GM21723 (cell line): ENCODE measurements around the gene MAMLD1.

Experiments
- ATAC-seq: cut with Tn5 transposase; IDR thresholded peaks from one replicate; pipeline ENCODE4 v1.9.1; 2021; ENCODE audit warnings: mild to moderate bottlenecking, moderate library complexity; ENCODE audit not compliant: unreplicated experiment

MAMLD1 gene

GRCh38 chrX:150522494-150522893, 159.4 kb downstream of the MAMLD1 start:
- no peak for ATAC-seq

- no peak for ATAC-seq
Observed at GRCh38 chrX:150525061-150525919, 162.2 kb downstream of the MAMLD1 start.

GRCh38 chrX:150526692-150527091, 163.6 kb downstream of the MAMLD1 start:
- ATAC-seq, result no peak

GRCh38 chrX:150527108-150527507, 164.0 kb downstream of the MAMLD1 start:
- no peak for ATAC-seq

GRCh38 chrX:150529587-150529986, 166.5 kb downstream of the MAMLD1 start:
- ATAC-seq, result no peak

- no peak for ATAC-seq
Observed at GRCh38 chrX:150530821-150531220, 167.7 kb downstream of the MAMLD1 start.

GRCh38 chrX:150531467-150531866, 168.3 kb downstream of the MAMLD1 start:
- no peak for ATAC-seq

- ATAC-seq, result no peak
Observed at GRCh38 chrX:150533863-150534262, 170.7 kb downstream of the MAMLD1 start.

- ATAC-seq, result no peak
Observed at GRCh38 chrX:150536455-150537116, 173.5 kb downstream of the MAMLD1 start.

GRCh38 chrX:150537851-150538250, 174.7 kb downstream of the MAMLD1 start:
- ATAC-seq, result no peak

GRCh38 chrX:150540965-150541364, 177.8 kb downstream of the MAMLD1 start:
- no peak for ATAC-seq

- peak; percentile 35 for ATAC-seq
Observed at GRCh38 chrX:150542846-150543229, 179.7 kb downstream of the MAMLD1 start.

- peak; percentile 50 for ATAC-seq
Observed at GRCh38 chrX:150543230-150544155, 180.4 kb downstream of the MAMLD1 start.

GRCh38 chrX:150544222-150544787, 181.2 kb downstream of the MAMLD1 start:
- no peak for ATAC-seq

- no peak for ATAC-seq
Observed at GRCh38 chrX:150544835-150545770, 182.0 kb downstream of the MAMLD1 start.

GRCh38 chrX:150546711-150547153, 183.6 kb downstream of the MAMLD1 start:
- no peak for ATAC-seq

- peak; percentile 69 for ATAC-seq
Observed at GRCh38 chrX:150547375-150548115, 184.4 kb downstream of the MAMLD1 start.

- no peak for ATAC-seq
Observed at GRCh38 chrX:150548251-150548650, 185.1 kb downstream of the MAMLD1 start.

GRCh38 chrX:150548684-150549083, 185.6 kb downstream of the MAMLD1 start:
- ATAC-seq, result no peak
